Right lobe of liver (tissue), 6 donors: ENCODE results near the gene MYCBP2. TPM values are rescaled to one million over a fixed set of nuclear protein-coding genes. Genes with fewer than 3 reads are reported as not detected.
"Not testable (repeated sequence)": the region's sequence is repeated elsewhere in the genome, so short reads cannot be mapped to it uniquely, and the experiment has no call there.

Source experiments
- ATAC-seq, 4 donors: fragments of 200-7000 bp; cut with Tn5 transposase; one replicate each; pipeline ENCODE4 v1.9.1; 2020; ENCODE audit warnings: mild to moderate bottlenecking in 4 of 4, moderate library complexity in 4 of 4
- DNase-seq, 3 donors: peaks; one replicate each; pipeline ENCODE4 v3.0.0-alpha.2; 2020
- H3K27ac ChIP-seq, 3 donors: fragments of 200-600 bp; one replicate each; pipeline ENCODE4 v1.8.0; 2022
- H3K27me3 ChIP-seq, 2 donors: fragments of 200-600 bp; one replicate each; pipeline ENCODE4 v1.8.0; 2022
- H3K36me3 ChIP-seq, 4 donors: fragments of 200-600 bp; sonication (generic) in 1 of 4; one replicate each; pipeline versions ENCODE4 v1.5.1 to v1.8.0; 2017 to 2022; ENCODE audit warnings: control low read depth in 1 of 4
- H3K4me1 ChIP-seq, 4 donors: fragments of 200-600 bp; sonication (generic) in 1 of 4; one replicate each; pipeline versions ENCODE4 v1.5.1 to v1.8.0; 2017 to 2022; ENCODE audit warnings: control low read depth in 1 of 4
- H3K4me3 ChIP-seq, 3 donors: fragments of 200-600 bp; one replicate each; pipeline ENCODE4 v1.8.0; 2022
- H3K9me3 ChIP-seq, 4 donors: fragments of 200-600 bp; sonication (generic) in 1 of 4; one replicate each; pipeline versions ENCODE4 v1.5.1 to v1.8.0; 2017 to 2022; ENCODE audit warnings: control low read depth in 1 of 4
- POLR2A ChIP-seq: fragments of 450-650 bp; IDR thresholded peaks from one replicate; pipeline ENCODE4 v1.6.1; 2017; ENCODE audit warnings: antibody characterized with exemption, mild to moderate bottlenecking
- WGBS: methylation state at CpG from one replicate; pipeline ENCODE4 v1.1.6; 2018; ENCODE audit warnings: low coverage, low lambda C conversion rate; ENCODE audit not compliant: insufficient coverage; ENCODE audit errors: missing lambda C conversion rate; 5-methylcytosine and 5-hydroxymethylcytosine counted together
- intact Hi-C, 2 donors: fragments of 100-400 bp; cut with DNase I; formaldehyde crosslinking; loops; one replicate each; pipeline versions ENCODE4 v1.11.2 to v1.14.1; 2022
- total RNA-seq, 6 experiments: library from RNA; depleted of rRNA in 2 of 6; stranded (reverse); fragments of >200 nt in 2 of 6; fragmentation: NEBNext Ultra II Directional in 3 of 6; extraction: Animal tissue kit (Norgen Biotek cat#: 25700) in 3 of 6; gene quantifications; one replicate each; pipeline versions ENCODE4 v1.1.0 to v1.2.4, GENCODE V29; 2016 to 2023
- TF ChIP-seq, protein P1 (sequence below), 4 donors: fragments of 200-600 bp in 3 of 4; fragments of 450-650 bp in 1 of 4; IDR thresholded peaks; one replicate each; pipeline versions ENCODE4 v1.5.1 to v1.8.0; 2016 to 2022; ENCODE audit warnings: antibody characterized with exemption in 4 of 4, mild to moderate bottlenecking in 2 of 4
- donor health status: DM: no; HTN: yes; CAD: no.
- donor health status: DM: no; HTN: no; CAD: no.
- donor health status: DM: no; HTN: no; CAD: no.
- donor health status: DM: no; HTN: yes; CAD: no.
- donor health status: DM: no; HTN: yes; CAD: no.

The MYCBP2 gene
- total RNA-seq, 6 experiments from 2014 or later = 27.8 to 50.1 (median 43.2) TPM

GRCh38 chr13:77262198-77262597, 64.7 kb downstream of the MYCBP2 start:
- Histone ChIP-seq H3K9me3 (no peaks in the 10 kb centered on the region), H3K4me3 (no peak overlapping the region), H3K36me3 (peaks cover 0 to 41% (median 4%) of the 10 kb centered on the region in 4 donors), H3K27me3 (no peaks in the 10 kb centered on the region), H3K27ac (no peak overlapping the region), H3K4me1 (no peaks in the 10 kb centered on the region)
- DNase-seq (no peak), ATAC-seq (no peak)
- TF ChIP-seq, protein P1, sequence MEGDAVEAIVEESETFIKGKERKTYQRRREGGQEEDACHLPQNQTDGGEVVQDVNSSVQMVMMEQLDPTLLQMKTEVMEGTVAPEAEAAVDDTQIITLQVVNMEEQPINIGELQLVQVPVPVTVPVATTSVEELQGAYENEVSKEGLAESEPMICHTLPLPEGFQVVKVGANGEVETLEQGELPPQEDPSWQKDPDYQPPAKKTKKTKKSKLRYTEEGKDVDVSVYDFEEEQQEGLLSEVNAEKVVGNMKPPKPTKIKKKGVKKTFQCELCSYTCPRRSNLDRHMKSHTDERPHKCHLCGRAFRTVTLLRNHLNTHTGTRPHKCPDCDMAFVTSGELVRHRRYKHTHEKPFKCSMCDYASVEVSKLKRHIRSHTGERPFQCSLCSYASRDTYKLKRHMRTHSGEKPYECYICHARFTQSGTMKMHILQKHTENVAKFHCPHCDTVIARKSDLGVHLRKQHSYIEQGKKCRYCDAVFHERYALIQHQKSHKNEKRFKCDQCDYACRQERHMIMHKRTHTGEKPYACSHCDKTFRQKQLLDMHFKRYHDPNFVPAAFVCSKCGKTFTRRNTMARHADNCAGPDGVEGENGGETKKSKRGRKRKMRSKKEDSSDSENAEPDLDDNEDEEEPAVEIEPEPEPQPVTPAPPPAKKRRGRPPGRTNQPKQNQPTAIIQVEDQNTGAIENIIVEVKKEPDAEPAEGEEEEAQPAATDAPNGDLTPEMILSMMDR (IDR thresholded peaks at IDR 0.05) = no peak
- no peak for TF ChIP-seq POLR2A
- 93% methylated on average over 2 of the region's 2 CpGs for WGBS
- intact Hi-C loops = no loop called here

DNA sequence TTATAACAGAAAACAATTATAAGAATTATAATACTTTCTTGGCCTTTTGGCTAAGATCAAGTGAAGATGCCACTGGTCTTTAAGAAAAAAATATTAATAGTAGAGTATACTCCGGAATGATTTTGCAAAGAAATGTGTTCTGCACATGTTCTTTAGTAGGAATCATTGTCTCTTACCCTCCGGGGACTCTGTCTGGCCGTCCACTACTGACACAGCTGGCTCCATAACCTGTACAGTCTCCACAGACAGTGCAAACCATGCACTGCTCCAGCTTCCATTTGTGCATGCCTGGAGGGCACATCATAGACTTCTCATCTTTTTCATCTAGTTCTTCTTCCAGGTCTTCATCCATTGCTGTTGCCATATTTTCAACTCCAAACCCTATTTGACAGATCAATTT, 75.9 kb downstream of the MYCBP2 start:
- DNase-seq = no peak
- Histone ChIP-seq H3K4me3 (no peak overlapping the region), H3K36me3 (peaks cover 0 to 6% (median 0%) of the 10 kb centered on the region in 4 donors), H3K27ac (no peak overlapping the region), H3K27me3 (no peaks in the 10 kb centered on the region), H3K9me3 (no peaks in the 10 kb centered on the region), H3K4me1 (no peaks in the 10 kb centered on the region)
- ATAC-seq = no peak
- 100% methylated on average over 1 of the region's 3 CpGs for WGBS
- intact Hi-C loops = no loop called here
- no peak for TF ChIP-seq POLR2A
- TF ChIP-seq, protein P1 (IDR thresholded peaks at IDR 0.05) = no peak

DNA sequence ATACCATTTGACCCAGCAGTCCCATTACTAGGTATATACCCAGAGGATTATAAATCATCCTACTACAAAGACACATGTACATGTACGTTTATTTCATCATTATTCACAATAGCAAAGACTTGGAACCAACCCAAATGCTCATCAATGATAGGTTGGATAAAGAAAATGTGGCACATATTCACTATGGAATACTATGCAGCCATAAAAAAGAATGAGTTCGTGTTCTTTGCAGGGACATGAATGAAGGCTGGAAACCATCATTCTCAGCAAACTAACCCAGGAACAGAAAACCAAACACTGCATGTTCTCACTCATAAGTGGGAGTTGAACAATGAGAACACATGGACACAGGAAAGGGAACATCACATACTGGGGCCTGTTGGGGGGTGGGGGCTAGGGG, 81.7 kb downstream of the MYCBP2 start:
- 96% methylated on average over 2 of the region's 2 CpGs for WGBS
- H3K36me3 ChIP-seq = peaks cover 0 to 16% (median 2%) of the 10 kb centered on the region in 4 donors
- H3K4me3 ChIP-seq, ATAC-seq, intact Hi-C loops, H3K4me1 ChIP-seq, H3K9me3 ChIP-seq, DNase-seq, H3K27ac ChIP-seq, H3K27me3 ChIP-seq: not testable (repeated sequence)

- WGBS = 100% methylated on average over 3 of the region's 3 CpGs
- Histone ChIP-seq H3K27ac (no peak overlapping the region), H3K4me1 (no peaks in the 10 kb centered on the region), H3K4me3 (no peak overlapping the region), H3K9me3 (no peaks in the 10 kb centered on the region), H3K27me3 (no peaks in the 10 kb centered on the region), H3K36me3 (peaks cover 0 to 15% (median 2%) of the 10 kb centered on the region in 4 donors)
- intact Hi-C loops = no loop called here
- TF ChIP-seq, protein P1 (IDR thresholded peaks at IDR 0.05) = no peak
- TF ChIP-seq POLR2A = no peak
- no peak for DNase-seq
- ATAC-seq = peak in 1 of 4 donors; percentile 54
Measured at GRCh38 chr13:77239312-77239711, 87.6 kb downstream of the MYCBP2 start.

- no peak overlapping the region for H3K27ac ChIP-seq
- ATAC-seq (no peak), DNase-seq (no peak)
- intact Hi-C loops = no loop called here
- no peak overlapping the region for H3K4me3 ChIP-seq
- H3K27me3 ChIP-seq = no peaks in the 10 kb centered on the region
- no peak for TF ChIP-seq POLR2A
- TF ChIP-seq, protein P1 (IDR thresholded peaks at IDR 0.05) = no peak
- no peaks in the 10 kb centered on the region for H3K9me3 ChIP-seq
- peaks cover 0 to 4% (median 0%) of the 10 kb centered on the region in 4 donors for H3K36me3 ChIP-seq
- H3K4me1 ChIP-seq = no peaks in the 10 kb centered on the region
Measured at GRCh38 chr13:77235456-77236022, 91.4 kb downstream of the MYCBP2 start.
